NCI-H510A (cell line): Measurements from ENCODE around the gene SERPINA3.
"Not testable (repeated sequence)": the region's sequence is repeated elsewhere in the genome, so short reads cannot be mapped to it uniquely, and the experiment has no call there.

Experiments
- DNase-seq: peaks from one replicate; lab custom pipeline; 2025; lab: John Stamatoyannopoulos, UW

The SERPINA3 gene

GRCh38 chr14:94633121-94633520 lies 20.9 kb downstream of the SERPINA3 start:
- no peak for DNase-seq

GRCh38 chr14:94635154-94635553 lies 23.0 kb downstream of the SERPINA3 start:
- no peak for DNase-seq

DNA sequence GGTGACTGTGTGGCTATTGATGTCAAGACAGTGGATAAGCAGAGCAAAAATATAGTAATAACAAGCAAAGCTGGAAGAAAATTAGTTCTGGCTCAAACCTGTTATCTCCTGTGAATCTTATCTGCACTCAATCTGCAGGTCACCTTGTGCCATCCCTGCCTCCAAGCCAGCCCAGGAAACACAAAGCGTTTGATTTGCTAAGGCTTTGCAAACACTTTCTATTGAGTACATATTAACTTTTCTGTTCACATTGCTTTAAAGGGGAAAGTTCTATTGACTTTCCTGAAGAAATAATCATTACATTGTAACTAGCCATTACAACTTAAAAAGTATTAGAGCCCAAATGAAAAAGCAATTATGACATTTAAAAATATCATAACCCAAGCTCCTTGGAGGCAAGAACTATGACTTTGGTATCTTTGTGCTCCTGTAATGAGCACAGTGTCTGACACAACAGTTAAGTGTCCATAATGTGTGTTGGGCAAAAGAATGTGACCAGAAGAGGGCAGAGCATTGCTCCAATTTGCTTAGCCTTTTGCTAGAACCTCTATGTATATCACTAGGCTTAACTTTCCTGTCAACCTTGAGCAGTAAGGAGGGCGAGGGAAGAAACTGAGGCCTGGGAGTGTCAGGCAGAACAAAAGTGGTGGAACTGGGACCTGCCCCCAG lies 24.7 kb downstream of the SERPINA3 start:
- DNase-seq: no peak

DNA sequence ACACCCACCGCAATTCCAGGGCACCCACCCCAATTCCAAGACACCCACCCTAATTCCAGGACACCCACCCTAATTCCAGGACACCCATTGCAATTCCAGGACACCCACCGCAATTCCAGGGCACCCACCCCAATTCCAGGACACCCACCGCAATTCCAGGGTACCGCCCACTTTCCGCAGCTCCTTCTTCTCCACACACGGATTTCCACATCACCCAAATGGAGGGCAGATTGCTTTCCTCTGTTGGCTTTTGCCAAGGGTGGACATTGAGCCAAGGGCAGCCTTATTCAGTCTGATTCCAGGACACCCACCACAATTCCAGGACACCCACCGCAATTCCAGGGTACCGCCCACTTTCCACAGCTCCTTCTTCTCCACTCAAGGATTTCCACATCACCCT lies 25.6 kb downstream of the SERPINA3 start:
- DNase-seq: not testable (repeated sequence)

DNA sequence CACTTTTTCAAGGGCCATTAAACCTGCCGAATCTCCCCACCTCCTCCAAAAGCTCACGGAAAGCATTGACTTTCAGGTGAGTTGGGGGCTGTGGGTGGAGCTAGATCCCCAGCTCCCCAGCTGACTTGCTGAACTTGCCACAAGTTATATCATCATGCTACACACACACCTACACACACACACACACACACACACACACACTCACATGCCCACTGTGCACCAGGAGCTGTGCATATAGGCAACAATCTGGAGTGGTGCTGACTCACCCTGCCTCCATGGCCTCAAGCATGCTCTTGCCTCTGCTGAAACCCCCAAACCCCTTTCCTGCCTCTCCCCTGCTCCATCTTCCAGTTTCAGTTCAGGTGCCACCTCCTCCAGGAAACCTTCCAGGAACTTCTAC lies 26.1 kb downstream of the SERPINA3 start:
- DNase-seq: no peak

DNA sequence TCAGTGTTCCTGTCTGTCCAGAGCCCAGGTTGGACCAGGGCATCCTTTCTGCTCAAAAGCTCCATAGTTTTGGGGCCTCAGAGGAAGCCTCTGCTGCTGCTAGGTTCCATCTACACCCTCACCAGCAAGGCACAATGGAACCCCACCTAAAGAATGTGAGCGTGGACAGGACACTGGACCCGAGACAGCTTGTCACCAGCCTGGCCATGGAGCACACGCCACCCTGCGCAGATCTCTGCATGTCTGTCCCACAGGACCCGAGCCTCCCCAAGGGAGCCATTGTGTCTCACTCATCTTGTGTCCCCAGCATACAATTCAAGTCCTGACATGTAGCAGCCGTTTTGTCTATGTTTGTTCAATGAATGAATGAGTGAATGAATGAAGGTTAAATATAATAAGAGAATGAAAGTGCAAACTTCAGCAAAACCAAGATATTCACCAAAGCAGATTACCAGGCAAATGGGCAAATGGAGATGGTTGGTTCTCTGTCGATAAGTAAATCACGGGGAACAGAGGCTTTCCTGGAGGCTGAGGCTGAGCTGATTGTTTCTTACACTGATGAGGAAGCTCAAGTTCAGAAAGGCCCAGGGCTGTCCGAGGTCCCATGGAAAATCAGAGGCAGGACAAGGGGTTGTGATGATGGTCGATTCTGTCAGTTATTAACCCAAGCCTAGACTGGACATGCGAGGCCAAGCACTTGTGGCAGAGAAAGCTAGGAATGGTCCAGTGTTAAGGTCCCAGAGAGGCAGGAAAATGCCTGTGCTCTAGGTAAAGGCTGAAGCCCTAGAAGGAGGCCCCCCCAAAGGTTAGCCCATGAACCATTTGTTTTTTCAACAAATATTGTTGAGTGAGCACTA lies 27.0 kb downstream of the SERPINA3 start:
- DNase-seq: no peak

- no peak for DNase-seq
Observed at GRCh38 chr14:94640721-94641631, 28.8 kb downstream of the SERPINA3 start.

DNA sequence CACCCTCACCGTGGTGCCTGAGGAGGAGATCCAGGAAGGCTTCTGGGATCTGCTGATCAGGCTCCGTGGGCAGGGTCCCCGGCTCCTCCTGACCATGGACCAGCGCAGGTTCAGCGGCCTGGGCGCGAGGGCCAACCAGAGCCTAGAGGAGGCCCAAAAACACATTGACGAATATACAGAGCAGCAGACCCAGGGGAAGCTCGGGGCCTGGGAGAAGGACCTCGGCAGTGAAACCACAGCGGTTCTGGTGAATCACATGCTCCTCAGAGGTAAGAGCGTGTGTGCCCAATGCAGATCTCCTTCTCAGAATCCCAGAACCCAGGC lies 29.4 kb downstream of the SERPINA3 start:
- no peak for DNase-seq

DNA sequence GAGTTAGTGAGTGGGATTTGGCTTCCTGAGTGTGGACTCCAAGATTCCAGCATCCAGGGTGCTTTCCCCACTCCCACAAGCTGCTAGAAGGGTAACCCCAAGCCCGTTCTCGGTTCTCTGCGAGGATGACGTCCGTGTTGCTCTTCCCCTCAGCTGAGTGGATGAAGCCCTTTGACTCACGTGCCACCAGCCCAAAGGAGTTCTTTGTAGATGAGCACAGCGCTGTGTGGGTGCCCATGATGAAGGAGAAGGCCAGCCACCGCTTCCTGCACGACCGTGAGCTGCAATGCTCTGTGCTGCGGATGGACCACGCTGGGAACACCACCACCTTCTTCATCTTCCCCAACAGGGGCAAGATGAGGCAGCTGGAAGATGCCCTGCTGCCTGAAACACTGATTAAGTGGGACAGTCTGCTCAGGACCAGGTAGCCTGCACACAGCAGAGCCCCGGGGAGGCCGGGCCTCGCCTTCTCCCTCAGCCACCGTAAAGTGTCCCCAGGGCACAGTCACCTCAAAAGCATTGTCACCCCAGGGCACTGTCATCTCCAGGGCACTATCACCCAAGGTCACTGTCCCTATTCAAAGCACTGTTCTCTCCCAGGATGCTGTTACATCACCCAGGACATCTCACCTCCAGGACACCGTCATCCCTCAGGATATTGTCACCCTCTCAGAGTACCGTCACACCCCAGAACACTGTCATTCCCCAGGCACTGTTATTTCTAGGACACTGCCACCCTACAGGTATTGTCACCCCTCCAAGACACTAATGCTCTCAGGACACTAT lies 31.3 kb downstream of the SERPINA3 start:
- DNase-seq: no peak

GRCh38 chr14:94644102-94644535 lies 31.9 kb downstream of the SERPINA3 start:
- DNase-seq: no peak

DNA sequence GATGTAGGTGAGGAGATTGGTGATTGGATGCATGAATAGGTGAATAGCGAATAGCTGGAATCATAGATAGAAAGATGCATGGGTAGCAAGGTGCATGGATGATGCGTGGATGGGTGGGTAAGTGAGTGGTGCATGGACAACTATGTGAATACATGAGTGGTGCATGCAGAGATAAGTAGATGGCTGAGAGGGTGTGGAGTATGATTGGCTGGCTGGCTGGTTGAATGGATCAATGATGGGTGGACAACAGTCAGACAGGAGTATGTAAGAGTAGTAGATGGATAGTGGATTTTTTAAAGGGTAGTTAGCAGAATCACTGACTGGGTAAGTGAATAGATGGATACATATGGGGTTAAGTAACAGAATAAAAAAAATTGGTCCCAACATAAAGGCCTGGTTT lies 33.9 kb downstream of the SERPINA3 start:
- DNase-seq: no peak

GRCh38 chr14:94646481-94646880 lies 34.3 kb downstream of the SERPINA3 start:
- no peak for DNase-seq

GRCh38 chr14:94648801-94649200 lies 36.6 kb downstream of the SERPINA3 start:
- no peak for DNase-seq

GRCh38 chr14:94649543-94650443 lies 37.6 kb downstream of the SERPINA3 start:
- no peak for DNase-seq

DNA sequence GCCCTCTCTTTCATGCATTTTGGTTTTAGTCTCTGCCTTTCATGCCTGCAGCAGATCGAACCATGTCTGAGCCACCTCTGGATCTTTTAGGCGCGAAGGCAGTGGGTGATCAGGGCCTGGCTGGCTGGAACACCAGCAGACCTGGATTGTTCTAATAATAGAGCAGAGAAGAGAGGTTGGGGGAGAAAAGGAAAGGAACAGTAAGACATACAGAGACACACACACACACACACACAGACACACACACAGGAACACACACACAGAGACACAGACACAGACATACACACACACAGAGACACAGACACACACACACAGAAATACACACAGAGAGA lies 38.2 kb downstream of the SERPINA3 start:
- no peak for DNase-seq

- no peak for DNase-seq
Observed at GRCh38 chr14:94650806-94651805, 38.9 kb downstream of the SERPINA3 start.

DNA sequence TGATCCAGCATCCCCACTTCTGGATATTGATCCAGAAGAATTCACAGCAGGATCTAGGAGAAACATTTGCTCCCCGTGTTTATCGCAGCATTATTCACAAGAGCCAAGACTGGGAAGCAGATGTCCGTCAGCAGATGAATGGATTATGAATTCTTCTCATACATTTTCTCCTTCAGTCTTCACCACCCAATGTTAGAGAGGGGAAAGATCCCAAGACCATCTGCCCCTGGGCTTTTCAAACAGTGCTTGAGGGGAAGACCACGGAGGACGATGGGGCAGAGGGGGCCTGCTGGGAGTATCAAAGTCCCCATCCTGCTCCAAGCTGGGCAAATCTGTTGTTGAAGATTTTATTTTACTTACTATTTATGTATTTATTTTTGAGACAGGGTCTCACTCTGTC lies 41.1 kb downstream of the SERPINA3 start:
- no peak for DNase-seq

DNA sequence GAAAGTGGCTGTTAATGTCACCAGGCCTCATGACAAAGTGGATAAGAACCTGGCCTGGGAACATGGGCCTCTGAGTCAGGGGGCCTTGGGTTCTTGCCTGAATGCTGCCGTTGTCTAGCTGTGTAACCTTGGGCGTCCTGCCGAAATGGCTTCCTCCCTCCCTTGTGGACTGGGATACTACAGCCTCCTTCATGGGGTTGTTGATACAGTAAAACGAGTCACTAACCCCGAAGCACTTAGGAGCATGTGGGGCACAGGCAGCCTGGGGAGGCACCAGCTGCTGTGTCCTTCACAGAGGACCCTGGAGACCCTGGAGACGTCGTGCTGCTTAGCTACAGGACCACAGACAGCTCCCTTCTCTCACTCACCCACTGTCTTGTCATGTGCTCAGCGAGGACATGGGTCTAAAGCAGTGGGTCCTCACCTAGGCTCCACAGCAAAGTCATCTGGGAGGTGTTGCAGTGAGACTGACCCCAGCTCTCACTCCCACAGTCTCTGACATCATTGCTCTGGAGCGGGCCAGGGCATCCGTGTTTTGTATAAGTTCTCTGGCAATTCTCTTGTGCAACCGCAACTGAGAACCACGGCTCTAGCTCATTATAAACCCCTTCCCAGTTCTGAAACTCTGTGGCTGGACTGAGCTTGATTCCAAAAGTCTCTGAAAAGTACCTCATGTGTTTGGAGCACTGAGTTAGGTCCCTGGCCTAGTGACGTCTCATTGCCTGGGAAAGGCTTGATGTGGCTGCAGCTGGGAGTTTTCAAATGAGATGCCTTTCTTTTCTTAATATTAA lies 42.1 kb downstream of the SERPINA3 start:
- no peak for DNase-seq
